CD4-positive, alpha-beta T cell treated with Interleukin-4 for 4 hours (primary cell): Measurements from ENCODE around the gene C1QTNF12.

Source experiments
- DNase-seq: peaks from one replicate; pipeline ENCODE4 v3.0.0-alpha.2; 2020

Gene C1QTNF12

GRCh38 chr1:1246577-1247340 lies at the start of gene C1QTNF12:
Gene C1QTNF12, minus strand, starts transcription at chr1:1246722. Its CDS starts 32 bp downstream, at chr1:1246690.
- no peak for DNase-seq

GRCh38 chr1:1295154-1295923 lies 48.8 kb upstream of the C1QTNF12 start:
- no peak for DNase-seq

GRCh38 chr1:1294250-1294890 lies 47.8 kb upstream of the C1QTNF12 start:
- no peak for DNase-seq

GRCh38 chr1:1293263-1294249 lies 47.0 kb upstream of the C1QTNF12 start:
- no peak for DNase-seq

- no peak for DNase-seq
Measured at GRCh38 chr1:1292851-1293250, 46.3 kb upstream of the C1QTNF12 start.

GRCh38 chr1:1292442-1292779 lies 45.9 kb upstream of the C1QTNF12 start:
- no peak for DNase-seq

GRCh38 chr1:1291548-1292441 lies 45.3 kb upstream of the C1QTNF12 start:
- peak; percentile 62 for DNase-seq

- no peak for DNase-seq
Measured at GRCh38 chr1:1291023-1291528, 44.6 kb upstream of the C1QTNF12 start.

GRCh38 chr1:1290238-1290731 lies 43.8 kb upstream of the C1QTNF12 start:
- DNase-seq: peak; percentile 57

GRCh38 chr1:1287288-1288110 lies 41.0 kb upstream of the C1QTNF12 start:
- no peak for DNase-seq

GRCh38 chr1:1286313-1287261 lies 40.1 kb upstream of the C1QTNF12 start:
- DNase-seq: no peak

GRCh38 chr1:1285611-1286311 lies 39.2 kb upstream of the C1QTNF12 start:
- no peak for DNase-seq

- DNase-seq: no peak
Measured at GRCh38 chr1:1285102-1285571, 38.6 kb upstream of the C1QTNF12 start.

- DNase-seq: no peak
Measured at GRCh38 chr1:1284221-1285101, 37.9 kb upstream of the C1QTNF12 start.

- DNase-seq: no peak
Measured at GRCh38 chr1:1283821-1284220, 37.3 kb upstream of the C1QTNF12 start.

- DNase-seq: no peak
Measured at GRCh38 chr1:1282998-1283397, 36.5 kb upstream of the C1QTNF12 start.
